ENCODE data around the gene PKNOX2.

Gene PKNOX2

DNA sequence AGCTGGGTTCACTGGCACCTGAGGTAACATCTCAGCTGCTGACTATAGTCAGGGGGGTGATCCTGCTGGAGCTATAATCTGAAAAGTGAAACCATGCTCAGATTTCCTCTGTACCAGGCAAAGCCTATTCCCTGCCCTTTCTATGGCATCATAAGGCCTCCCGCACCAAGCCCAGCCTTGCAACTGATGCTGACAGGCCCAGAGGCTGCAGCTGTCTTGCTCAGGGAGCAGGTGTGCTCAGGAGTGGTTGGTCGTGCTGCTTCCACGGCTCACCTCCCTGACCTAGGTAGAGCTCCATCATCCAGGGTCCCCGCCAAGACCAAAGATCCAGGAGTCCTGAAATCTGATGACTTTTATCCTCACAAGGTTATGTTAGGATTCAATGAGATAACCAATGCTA is 209.8 kb downstream of the PKNOX2 start:
- H3K9me3 Mint-ChIP-seq = no peaks in the 10 kb centered on the region
- H3K27me3 Mint-ChIP-seq = peaks cover 60% of the 10 kb centered on the region
- no peaks in the 10 kb centered on the region for H3K36me3 Mint-ChIP-seq (ENCODE audit: low read depth)
- no peak overlapping the region for H3K4me3 Mint-ChIP-seq
- H3K4me1 Mint-ChIP-seq (ENCODE audit: low read depth) = no peaks in the 10 kb centered on the region
- no peak for DNase-seq
- H3K27ac Mint-ChIP-seq = no peak overlapping the region

DNA sequence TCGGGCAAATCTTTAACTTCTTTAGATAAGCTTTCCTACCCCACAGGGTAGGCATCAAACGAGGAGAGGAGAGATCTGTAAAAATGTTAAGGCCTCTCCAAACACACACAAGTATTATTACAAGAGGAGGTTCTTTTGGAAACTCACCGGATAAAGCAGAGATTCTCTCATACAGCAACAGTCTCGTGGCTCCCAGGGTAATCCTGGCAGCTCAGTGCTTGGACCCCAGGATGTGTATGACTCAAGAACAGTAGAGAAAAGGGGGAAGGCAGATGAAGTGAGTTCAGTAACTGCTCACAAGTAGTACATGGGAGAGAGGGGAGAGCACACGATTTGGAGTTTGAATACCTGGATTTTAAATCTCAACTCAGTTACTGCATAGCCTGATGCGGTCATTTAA is 210.6 kb downstream of the PKNOX2 start:
- H3K27ac Mint-ChIP-seq = no peak overlapping the region
- no peaks in the 10 kb centered on the region for H3K9me3 Mint-ChIP-seq
- H3K4me3 Mint-ChIP-seq = no peak overlapping the region
- peaks cover 59% of the 10 kb centered on the region for H3K27me3 Mint-ChIP-seq
- no peaks in the 10 kb centered on the region for H3K36me3 Mint-ChIP-seq (ENCODE audit: low read depth)
- no peaks in the 10 kb centered on the region for H3K4me1 Mint-ChIP-seq (ENCODE audit: low read depth)
- DNase-seq = no peak

DNA sequence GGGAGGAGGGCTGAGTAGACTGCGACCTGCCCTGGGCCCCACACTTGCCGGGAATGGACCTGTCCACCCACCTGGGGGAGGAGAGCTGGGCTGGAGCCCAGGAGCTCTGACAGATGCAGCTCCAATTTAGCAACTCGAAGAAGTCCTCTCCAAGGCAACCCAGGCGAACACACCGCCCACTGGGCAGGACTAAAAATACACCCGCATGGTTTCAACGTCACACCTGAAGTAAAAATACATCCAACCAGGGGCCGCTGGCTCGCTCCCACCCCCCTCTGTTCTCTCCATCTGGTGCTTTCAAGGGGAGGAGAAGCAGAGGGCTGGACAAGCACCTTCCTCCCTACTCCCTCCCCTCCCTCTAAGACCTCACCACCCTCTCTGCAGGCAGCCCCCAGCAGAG is 211.6 kb downstream of the PKNOX2 start:
- Mint-ChIP-seq H3K36me3 (ENCODE audit: low read depth) (no peaks in the 10 kb centered on the region), H3K4me3 (no peak overlapping the region), H3K27ac (no peak overlapping the region), H3K9me3 (no peaks in the 10 kb centered on the region), H3K4me1 (ENCODE audit: low read depth) (no peaks in the 10 kb centered on the region), H3K27me3 (peaks cover 59% of the 10 kb centered on the region)
- DNase-seq = no peak

- no peaks in the 10 kb centered on the region for H3K36me3 Mint-ChIP-seq (ENCODE audit: low read depth)
- H3K4me1 Mint-ChIP-seq (ENCODE audit: low read depth) = no peaks in the 10 kb centered on the region
- H3K27ac Mint-ChIP-seq = no peak overlapping the region
- H3K27me3 Mint-ChIP-seq = peaks cover 61% of the 10 kb centered on the region
- H3K9me3 Mint-ChIP-seq = no peaks in the 10 kb centered on the region
- DNase-seq = no peak
- H3K4me3 Mint-ChIP-seq = no peak overlapping the region
Measured at GRCh38 chr11:125376856-125377255, 212.3 kb downstream of the PKNOX2 start.

DNA sequence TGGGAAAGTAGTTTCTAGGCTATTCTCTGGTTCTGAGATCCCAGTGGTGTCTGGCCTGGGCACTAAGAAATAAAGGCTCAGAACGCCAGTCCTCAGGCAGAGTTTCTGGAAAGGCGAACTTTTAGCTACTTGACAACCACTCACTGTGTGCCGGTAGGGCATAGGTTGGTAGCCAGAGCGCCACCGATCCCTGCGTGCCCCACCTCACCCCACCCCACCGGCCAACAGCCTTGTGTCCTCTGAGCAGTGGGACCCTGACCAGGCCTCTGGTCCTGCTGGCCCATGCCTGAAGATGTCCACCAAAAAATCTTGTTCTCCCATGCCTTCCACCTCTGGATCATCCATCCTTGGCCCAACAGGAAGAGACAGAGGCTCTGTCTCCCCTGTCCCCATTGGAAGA is 213.5 kb downstream of the PKNOX2 start:
- Mint-ChIP-seq H3K36me3 (ENCODE audit: low read depth) (no peaks in the 10 kb centered on the region), H3K4me1 (ENCODE audit: low read depth) (no peaks in the 10 kb centered on the region), H3K9me3 (no peaks in the 10 kb centered on the region), H3K27ac (no peak overlapping the region), H3K4me3 (no peak overlapping the region), H3K27me3 (peaks cover 56% of the 10 kb centered on the region)
- DNase-seq = no peak

DNA sequence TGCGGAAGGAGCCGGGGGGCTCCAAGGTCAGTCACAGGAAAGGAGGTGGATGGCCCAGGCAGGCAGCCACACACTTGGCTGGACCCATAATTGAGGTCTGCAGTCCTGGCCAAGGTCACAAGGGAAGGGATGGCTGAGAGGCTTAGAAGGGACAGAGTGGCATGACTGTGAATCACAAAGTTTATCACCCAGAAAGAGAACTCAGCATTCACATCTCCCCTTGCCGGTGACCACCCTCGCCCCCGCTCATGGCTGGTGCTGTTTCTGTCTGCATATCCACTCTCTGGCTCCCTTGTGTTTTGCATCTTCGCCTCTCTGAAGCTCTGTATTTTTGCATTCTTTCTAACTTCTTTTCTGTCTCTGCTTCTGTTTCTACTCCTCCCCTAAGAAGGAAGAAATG is 214.0 kb downstream of the PKNOX2 start:
- peaks cover 51% of the 10 kb centered on the region for H3K27me3 Mint-ChIP-seq
- no peak overlapping the region for H3K27ac Mint-ChIP-seq

GRCh38 chr11:125379565-125379964 is 215.0 kb downstream of the PKNOX2 start:
- Mint-ChIP-seq H3K4me3 (no peak overlapping the region), H3K36me3 (ENCODE audit: low read depth) (no peaks in the 10 kb centered on the region), H3K27ac (no peak overlapping the region), H3K4me1 (ENCODE audit: low read depth) (no peaks in the 10 kb centered on the region), H3K27me3 (peaks cover 52% of the 10 kb centered on the region), H3K9me3 (no peaks in the 10 kb centered on the region)
- no peak for DNase-seq

More for the DNA sequence above, 214.0 kb downstream of the PKNOX2 start:
- Mint-ChIP-seq H3K36me3 (ENCODE audit: low read depth) (no peaks in the 10 kb centered on the region), H3K4me1 (ENCODE audit: low read depth) (no peaks in the 10 kb centered on the region), H3K4me3 (no peak overlapping the region), H3K9me3 (no peaks in the 10 kb centered on the region)
- DNase-seq = no peak

- Mint-ChIP-seq H3K4me1 (ENCODE audit: low read depth) (no peaks in the 10 kb centered on the region), H3K4me3 (no peak overlapping the region), H3K27me3 (peaks cover 52% of the 10 kb centered on the region), H3K36me3 (ENCODE audit: low read depth) (no peaks in the 10 kb centered on the region), H3K9me3 (no peaks in the 10 kb centered on the region), H3K27ac (no peak overlapping the region)
- no peak for DNase-seq
Measured at GRCh38 chr11:125379981-125380380, 215.4 kb downstream of the PKNOX2 start.

DNA sequence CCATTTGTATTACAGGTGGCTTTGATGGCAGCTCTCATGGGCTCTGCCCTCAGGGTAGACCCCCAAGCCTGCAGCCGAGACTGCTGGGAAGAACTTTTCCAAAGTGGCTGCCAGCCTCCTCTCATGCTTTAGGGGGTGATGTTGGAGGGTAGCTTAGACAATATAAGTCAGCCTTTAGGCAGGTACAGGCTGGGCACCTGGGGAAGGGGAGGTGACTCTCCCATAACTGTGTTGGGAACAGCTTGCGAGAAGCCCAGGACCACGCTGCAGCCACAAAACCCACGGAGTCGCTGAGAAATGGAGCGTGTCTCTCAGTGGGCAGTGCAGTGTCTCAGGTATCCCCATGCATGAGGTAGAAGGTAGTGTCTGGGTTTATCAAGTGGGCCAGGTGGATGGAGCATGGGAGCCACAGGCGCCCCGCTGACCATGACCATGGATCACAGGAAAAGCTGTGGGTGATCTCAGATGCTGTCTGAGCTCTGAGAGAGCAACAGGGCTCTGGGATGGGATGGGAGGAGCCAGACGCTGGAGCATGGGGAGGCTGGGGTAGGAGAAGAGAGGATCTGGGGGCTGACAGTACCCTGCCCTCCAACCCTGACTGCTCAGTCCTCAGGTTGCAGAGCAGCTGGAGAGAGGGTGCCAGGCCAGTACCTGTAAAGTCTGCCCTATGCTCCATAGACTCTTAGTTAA is 216.3 kb downstream of the PKNOX2 start:
- H3K36me3 Mint-ChIP-seq (ENCODE audit: low read depth) = no peaks in the 10 kb centered on the region
- DNase-seq = no peak
- no peaks in the 10 kb centered on the region for H3K4me1 Mint-ChIP-seq (ENCODE audit: low read depth)
- no peaks in the 10 kb centered on the region for H3K9me3 Mint-ChIP-seq
- no peak overlapping the region for H3K27ac Mint-ChIP-seq
- peaks cover 49% of the 10 kb centered on the region for H3K27me3 Mint-ChIP-seq
- H3K4me3 Mint-ChIP-seq = no peak overlapping the region

DNA sequence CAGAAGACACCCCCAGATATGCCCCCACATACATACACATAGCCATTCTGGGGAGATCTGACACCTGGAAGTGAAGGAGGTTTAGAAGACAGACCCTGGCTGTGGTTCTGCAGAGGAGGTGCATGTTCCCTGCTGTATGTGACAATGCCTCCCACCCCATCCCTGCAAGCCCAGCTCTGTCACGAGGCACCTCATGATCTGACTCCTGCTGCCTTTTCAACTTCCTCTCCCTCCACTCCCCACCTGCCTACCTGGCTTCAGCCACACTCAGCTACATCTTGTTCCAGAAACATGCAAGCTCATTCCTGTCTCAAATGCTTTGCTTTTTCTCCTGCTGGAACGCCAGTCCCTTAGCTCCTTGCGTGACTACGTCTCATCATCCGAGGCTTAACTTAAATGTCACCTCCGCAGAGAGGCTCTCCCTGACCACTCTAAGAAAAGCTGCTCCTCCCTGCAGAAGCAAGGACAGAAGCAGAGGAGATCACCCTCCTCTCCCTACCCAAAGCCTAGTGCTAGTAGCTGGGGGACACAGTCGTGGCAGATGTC is 217.0 kb downstream of the PKNOX2 start:
- H3K27me3 Mint-ChIP-seq = peaks cover 44% of the 10 kb centered on the region
- H3K27ac Mint-ChIP-seq = no peak overlapping the region
- H3K9me3 Mint-ChIP-seq = no peaks in the 10 kb centered on the region
- no peaks in the 10 kb centered on the region for H3K36me3 Mint-ChIP-seq (ENCODE audit: low read depth)
- no peak overlapping the region for H3K4me3 Mint-ChIP-seq
- H3K4me1 Mint-ChIP-seq (ENCODE audit: low read depth) = no peaks in the 10 kb centered on the region
- no peak for DNase-seq

DNA sequence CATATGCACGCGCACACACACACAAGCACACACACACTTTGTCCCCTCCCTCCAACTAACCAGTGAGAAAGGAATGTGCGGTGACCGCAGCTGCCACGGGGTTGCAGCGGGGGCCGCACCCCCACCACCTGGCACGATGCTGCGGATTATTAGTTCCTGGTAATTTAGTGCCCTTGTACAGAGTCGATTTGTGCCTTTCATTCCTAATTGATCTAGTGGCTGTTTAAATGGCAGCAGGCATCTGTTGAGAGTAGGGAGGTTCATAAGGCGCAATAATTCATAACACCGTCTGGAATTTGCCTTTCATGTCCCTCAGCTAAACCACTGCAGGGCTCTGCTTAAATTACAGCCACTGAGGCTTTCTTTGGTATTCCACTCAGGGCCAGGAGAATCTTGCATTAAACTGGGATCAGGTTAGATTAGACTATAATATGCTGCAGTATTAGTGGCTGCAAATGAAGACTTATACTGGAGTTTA is 217.8 kb downstream of the PKNOX2 start:
- H3K27ac Mint-ChIP-seq = no peak overlapping the region
- DNase-seq = no peak
- no peaks in the 10 kb centered on the region for H3K36me3 Mint-ChIP-seq (ENCODE audit: low read depth)
- H3K9me3 Mint-ChIP-seq = no peaks in the 10 kb centered on the region
- peaks cover 38% of the 10 kb centered on the region for H3K27me3 Mint-ChIP-seq
- no peaks in the 10 kb centered on the region for H3K4me1 Mint-ChIP-seq (ENCODE audit: low read depth)
- H3K4me3 Mint-ChIP-seq = no peak overlapping the region

DNA sequence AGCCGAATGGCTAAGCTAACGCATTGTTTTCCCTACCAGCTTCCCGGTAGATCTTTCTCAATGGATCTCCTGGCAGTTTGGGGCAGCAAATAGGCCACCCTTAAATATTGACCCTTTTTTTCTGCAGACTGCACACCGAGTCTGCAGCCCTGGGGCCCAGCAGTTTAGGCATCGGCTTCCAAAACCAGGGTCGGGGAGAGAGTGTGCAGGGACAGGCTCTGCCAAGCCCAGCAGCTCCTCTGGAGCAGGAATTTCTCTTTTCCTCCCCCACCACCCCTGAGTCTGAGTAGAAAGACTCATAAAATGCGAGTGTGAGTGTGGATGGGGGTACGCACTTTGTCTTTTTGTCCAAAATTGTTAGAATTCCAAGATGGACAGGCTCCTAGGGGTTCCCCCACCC is 218.3 kb downstream of the PKNOX2 start:
- Mint-ChIP-seq H3K27ac (no peak overlapping the region), H3K27me3 (peaks cover 34% of the 10 kb centered on the region), H3K4me3 (no peak overlapping the region), H3K4me1 (ENCODE audit: low read depth) (no peaks in the 10 kb centered on the region), H3K36me3 (ENCODE audit: low read depth) (no peaks in the 10 kb centered on the region), H3K9me3 (no peaks in the 10 kb centered on the region)
- DNase-seq = no peak

DNA sequence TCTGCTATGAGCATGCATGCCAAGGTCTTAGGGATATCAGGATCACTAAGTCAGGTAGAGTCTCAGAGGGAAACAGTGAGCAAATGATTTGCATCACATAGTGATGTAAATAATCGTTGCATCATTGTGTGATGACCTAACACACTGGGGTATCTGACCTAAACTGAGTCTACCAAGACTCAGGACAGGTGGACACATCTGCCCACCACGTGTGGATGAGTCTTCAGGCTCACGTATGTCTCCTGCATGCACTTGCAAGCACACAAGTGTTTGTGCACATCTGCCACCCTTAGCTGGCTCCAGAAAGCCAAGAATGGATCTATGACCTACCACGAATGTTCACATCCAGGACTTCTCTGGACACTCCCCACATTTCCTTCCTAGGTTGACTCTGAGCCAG is 220.3 kb downstream of the PKNOX2 start:
- Mint-ChIP-seq H3K4me1 (ENCODE audit: low read depth) (no peaks in the 10 kb centered on the region), H3K27ac (no peak overlapping the region), H3K36me3 (ENCODE audit: low read depth) (no peaks in the 10 kb centered on the region), H3K4me3 (no peak overlapping the region), H3K9me3 (no peaks in the 10 kb centered on the region), H3K27me3 (peaks cover 31% of the 10 kb centered on the region)
- no peak for DNase-seq

DNA sequence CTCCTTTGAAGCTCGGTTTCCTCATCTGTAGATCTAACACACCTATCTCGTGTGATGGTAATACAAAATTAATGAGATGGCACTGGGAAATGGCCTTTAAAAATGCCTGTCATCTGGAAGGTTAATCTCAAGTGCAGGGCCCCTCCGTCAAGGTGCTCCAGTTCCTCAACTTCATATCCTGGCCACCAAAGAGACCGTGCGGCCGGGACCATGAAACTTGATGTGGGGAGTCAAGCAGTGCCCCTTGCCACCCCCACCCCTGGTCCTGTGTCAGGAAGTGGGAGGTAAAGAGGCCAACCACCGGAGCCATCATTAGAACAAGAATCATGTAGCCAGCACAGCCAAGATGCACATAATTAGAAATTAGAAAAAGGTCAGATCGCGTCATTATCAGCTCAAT is 223.3 kb downstream of the PKNOX2 start:
- Mint-ChIP-seq H3K4me1 (ENCODE audit: low read depth) (no peaks in the 10 kb centered on the region), H3K27ac (no peak overlapping the region), H3K9me3 (no peaks in the 10 kb centered on the region), H3K36me3 (ENCODE audit: low read depth) (no peaks in the 10 kb centered on the region), H3K27me3 (peaks cover 24% of the 10 kb centered on the region), H3K4me3 (no peak overlapping the region)
- no peak for DNase-seq

GRCh38 chr11:125388611-125389010 is 224.1 kb downstream of the PKNOX2 start:
- Mint-ChIP-seq H3K4me1 (ENCODE audit: low read depth) (no peaks in the 10 kb centered on the region), H3K27ac (no peak overlapping the region), H3K27me3 (peaks cover 30% of the 10 kb centered on the region), H3K4me3 (no peak overlapping the region), H3K36me3 (ENCODE audit: low read depth) (no peaks in the 10 kb centered on the region), H3K9me3 (no peaks in the 10 kb centered on the region)
- no peak for DNase-seq
